NCI-H1417 treated with DMSO at 0.1 percent for 48 hours (cell line): ENCODE data around the gene SFXN5.
"Not testable (repeated sequence)": the region's sequence is repeated elsewhere in the genome, so short reads cannot be mapped to it uniquely, and the experiment has no call there.

Experiments
- DNase-seq: peaks from one replicate; lab custom pipeline; 2025; lab: John Stamatoyannopoulos, UW

The SFXN5 gene

GRCh38 chr2:73100956-73101355, 29.4 kb upstream of the SFXN5 start:
- DNase-seq, result no peak

- no peak for DNase-seq
These were observed 28.0 kb upstream of the SFXN5 start for GRCh38 chr2:73099486-73099885.

GRCh38 chr2:73095910-73096309, 24.4 kb upstream of the SFXN5 start:
- DNase-seq, result no peak

GRCh38 chr2:73093601-73094218, 22.2 kb upstream of the SFXN5 start:
- not testable (repeated sequence) for DNase-seq

GRCh38 chr2:73092146-73092783, 20.8 kb upstream of the SFXN5 start:
- no peak for DNase-seq

GRCh38 chr2:73091696-73092095, 20.2 kb upstream of the SFXN5 start:
- DNase-seq, result no peak

GRCh38 chr2:73091164-73091563, 19.7 kb upstream of the SFXN5 start:
- no peak for DNase-seq

- no peak for DNase-seq
These were observed 17.9 kb upstream of the SFXN5 start for GRCh38 chr2:73089270-73090030.

GRCh38 chr2:73088703-73089102, 17.2 kb upstream of the SFXN5 start:
- DNase-seq, result no peak

- DNase-seq, result no peak
These were observed 16.7 kb upstream of the SFXN5 start for GRCh38 chr2:73088211-73088610.

GRCh38 chr2:73087311-73087710, 15.8 kb upstream of the SFXN5 start:
- DNase-seq, result no peak

GRCh38 chr2:73085691-73086090, 14.2 kb upstream of the SFXN5 start:
- DNase-seq, result no peak

- DNase-seq, result no peak
These were observed 13.5 kb upstream of the SFXN5 start for GRCh38 chr2:73084971-73085370.

- no peak for DNase-seq
These were observed 12.6 kb upstream of the SFXN5 start for GRCh38 chr2:73083886-73084800.

- no peak for DNase-seq
These were observed 11.3 kb upstream of the SFXN5 start for GRCh38 chr2:73082523-73083410.

GRCh38 chr2:73081181-73081671, 9.7 kb upstream of the SFXN5 start:
- DNase-seq, result no peak

- no peak for DNase-seq
These were observed 9.0 kb upstream of the SFXN5 start for GRCh38 chr2:73080321-73081131.

GRCh38 chr2:73079636-73080035, 8.1 kb upstream of the SFXN5 start:
- DNase-seq, result no peak

- no peak for DNase-seq
These were observed 7.2 kb upstream of the SFXN5 start for GRCh38 chr2:73078457-73079411.
